Astrocyte of the cerebellum (primary cell): Measurements from ENCODE around the gene CALR3.
A peak's percentile ranks its signal among the peaks of the same experiment; 100 is the strongest.
"Not testable (repeated sequence)": the region's sequence is repeated elsewhere in the genome, so short reads cannot be mapped to it uniquely, and the experiment has no call there.

Experiments used
- DNase-seq: peaks from one replicate; pipeline ENCODE4 v3.0.0-alpha.2; 2011; ENCODE audit warnings: low read depth
- H3K4me3 ChIP-seq: 2 replicates; pipeline ENCODE4 v1.5.1; 2011; ENCODE audit warnings: mild to moderate bottlenecking, low read depth, low read length, moderate library complexity
- in situ Hi-C: cut with HindIII; loops from 2 replicates; pipeline ENCODE4 v1.10.0; 2017; ENCODE audit warnings: low sequenced_read_pairs
- TF ChIP-seq, protein P1 (sequence below): IDR thresholded peaks from 2 replicates; pipeline ENCODE4 v1.5.1; 2012; ENCODE audit warnings: low read length, low read depth, moderate library complexity, mild to moderate bottlenecking; ENCODE audit errors: missing control alignments

CALR3 gene

DNA sequence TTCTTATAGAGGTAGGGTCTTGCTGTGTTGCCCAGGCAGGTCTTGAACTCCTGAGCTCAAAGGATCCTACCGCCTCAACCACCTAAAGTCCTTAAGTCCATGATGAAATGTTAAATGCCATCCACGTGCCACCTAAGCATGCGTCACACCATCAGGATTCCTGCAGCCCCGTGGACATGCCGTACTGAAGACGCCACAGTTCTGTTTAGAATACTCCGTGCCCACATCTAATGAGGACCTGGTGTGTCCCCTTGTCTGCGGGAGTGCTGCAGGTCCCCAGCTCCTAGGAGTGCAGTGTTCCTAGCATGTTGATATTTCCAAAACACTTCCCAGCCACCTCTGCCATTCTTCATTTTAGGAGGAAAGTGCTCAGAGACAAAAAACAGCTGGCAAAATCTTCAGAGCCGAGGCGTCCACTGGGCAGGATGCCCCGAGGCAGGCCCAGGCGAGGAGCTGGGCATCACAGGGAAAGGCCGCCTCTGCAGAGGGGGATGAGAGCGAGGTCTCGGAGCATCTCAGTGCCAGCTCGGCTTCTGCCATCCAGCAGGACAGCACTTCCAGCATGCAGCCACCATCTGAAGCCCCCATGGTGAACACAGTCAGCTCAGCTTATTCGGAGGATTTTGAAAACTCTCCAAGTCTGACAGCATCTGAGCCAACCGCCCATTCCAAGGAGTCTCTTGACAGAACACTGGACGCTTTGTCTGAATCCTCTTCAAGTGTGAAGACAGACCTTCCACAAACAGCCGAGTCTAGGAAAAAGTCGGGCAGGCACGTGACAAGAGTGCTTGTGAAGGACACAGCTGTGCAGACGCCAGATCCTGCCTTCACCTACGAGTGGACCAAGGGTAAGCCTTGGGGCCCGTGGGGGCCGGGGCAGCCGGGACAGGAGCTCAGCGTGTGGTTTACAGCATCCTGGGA lies 13.4 kb upstream of the CALR3 start:
- TF ChIP-seq, protein P1, sequence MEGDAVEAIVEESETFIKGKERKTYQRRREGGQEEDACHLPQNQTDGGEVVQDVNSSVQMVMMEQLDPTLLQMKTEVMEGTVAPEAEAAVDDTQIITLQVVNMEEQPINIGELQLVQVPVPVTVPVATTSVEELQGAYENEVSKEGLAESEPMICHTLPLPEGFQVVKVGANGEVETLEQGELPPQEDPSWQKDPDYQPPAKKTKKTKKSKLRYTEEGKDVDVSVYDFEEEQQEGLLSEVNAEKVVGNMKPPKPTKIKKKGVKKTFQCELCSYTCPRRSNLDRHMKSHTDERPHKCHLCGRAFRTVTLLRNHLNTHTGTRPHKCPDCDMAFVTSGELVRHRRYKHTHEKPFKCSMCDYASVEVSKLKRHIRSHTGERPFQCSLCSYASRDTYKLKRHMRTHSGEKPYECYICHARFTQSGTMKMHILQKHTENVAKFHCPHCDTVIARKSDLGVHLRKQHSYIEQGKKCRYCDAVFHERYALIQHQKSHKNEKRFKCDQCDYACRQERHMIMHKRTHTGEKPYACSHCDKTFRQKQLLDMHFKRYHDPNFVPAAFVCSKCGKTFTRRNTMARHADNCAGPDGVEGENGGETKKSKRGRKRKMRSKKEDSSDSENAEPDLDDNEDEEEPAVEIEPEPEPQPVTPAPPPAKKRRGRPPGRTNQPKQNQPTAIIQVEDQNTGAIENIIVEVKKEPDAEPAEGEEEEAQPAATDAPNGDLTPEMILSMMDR: no peak
- DNase-seq: peak; percentile 26
- in situ Hi-C loops: no loop called here
- H3K4me3 ChIP-seq: no peak overlapping the region

DNA sequence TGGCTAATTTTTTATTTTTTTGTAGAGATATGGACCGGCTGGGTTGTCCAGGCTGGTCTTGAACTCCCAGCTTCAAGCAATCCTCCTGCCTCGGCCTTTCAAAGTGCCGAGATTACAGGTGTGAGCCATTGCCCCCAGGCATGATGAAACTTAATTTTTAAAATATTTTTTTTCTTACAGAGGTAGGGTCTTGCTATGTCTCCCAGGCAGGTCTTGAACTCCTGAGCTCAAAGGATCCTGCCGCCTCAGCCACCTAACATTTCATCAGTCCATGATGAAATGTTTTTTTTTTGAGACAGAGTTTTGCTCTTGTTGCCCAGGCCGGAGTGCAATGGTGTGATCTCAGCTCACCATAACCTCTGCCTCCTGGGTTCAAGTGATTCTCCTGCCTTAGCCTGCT lies 12.6 kb upstream of the CALR3 start:
- in situ Hi-C loops: no loop called here
- no peak overlapping the region for H3K4me3 ChIP-seq
- TF ChIP-seq, protein P1: no peak
- DNase-seq: no peak

DNA sequence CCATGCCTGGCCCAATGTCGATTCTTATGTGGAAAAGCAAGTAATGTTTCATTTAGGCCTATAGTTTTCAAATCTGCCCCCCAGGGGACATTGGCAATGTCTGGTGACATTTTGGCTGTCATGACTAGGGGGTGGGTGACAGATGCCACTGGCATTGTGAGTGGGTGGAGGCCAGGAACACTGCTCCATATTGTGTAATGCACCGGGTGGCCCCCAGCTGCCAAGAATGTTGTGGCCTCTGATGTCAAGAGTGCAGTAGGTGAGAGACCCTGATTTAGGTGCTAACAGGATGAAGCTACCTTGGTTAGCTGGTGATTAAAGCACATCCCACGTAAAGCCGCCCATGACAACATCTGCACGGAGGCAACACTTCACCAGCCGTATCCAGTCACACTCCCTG lies 11.0 kb upstream of the CALR3 start:
- no peak overlapping the region for H3K4me3 ChIP-seq
- in situ Hi-C loops: no loop called here
- TF ChIP-seq, protein P1: no peak
- DNase-seq: no peak

DNA sequence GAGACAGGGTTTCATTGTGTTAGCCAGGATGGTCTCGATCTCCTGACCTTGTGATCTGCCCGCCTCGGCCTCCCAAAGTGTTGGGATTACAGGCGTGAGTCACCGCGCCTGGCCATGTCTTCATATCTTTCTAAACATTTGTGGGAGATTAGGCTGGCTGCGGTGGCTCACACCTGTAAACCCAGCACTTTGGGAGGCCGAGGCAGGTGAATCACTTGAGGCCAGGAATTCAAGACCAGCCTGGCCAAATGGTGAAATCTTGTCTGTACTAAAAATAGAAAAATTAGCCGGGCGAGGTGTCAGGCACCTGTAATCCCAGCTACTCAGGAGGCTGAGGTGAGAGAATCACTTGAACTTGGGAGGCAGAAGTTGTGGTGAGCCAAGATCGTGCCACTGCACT lies 10.2 kb upstream of the CALR3 start:
- in situ Hi-C loops, DNase-seq, H3K4me3 ChIP-seq: not testable (repeated sequence)

DNA sequence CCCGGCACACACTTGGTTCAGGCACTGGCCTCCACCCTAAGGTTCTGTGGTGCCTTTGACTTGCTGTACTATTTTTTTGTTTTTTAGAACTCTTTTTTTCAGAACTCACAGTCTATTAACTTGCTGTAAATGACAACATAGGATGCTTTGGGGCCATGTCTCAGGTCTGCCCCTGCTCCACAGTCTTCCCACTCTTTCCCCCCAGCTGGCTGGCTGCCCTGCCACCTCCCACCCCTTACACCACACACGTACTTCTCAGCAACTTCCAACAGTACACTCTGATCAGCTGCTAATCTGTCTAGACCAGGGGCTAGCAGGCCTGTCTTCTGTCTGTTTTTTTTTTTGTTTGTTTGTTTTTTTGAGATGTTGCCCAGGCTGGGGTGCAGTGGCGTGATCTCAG lies 8.3 kb upstream of the CALR3 start:
- DNase-seq: no peak
- TF ChIP-seq, protein P1: no peak
- no peak overlapping the region for H3K4me3 ChIP-seq
- in situ Hi-C loops: no loop called here

DNA sequence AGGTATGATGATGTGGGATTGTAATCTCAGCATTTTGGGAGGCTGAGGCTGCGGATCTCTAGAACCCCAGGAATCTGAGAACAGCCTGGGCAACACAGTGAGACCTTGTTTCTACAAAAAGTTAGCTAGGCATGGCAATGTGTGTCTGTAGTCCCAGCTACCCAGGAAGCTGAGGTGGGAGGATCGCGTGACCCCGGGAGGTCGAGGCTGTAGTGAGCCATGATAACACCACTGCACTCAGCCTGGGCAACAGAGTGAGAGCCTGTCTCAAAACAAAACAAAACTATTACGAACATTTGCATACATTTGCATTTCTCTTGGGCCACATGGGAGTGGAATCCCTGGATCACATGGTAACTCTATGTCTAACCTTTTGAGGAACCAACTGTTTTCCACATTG lies 1.9 kb upstream of the CALR3 start:
- TF ChIP-seq, protein P1: no peak
- no peak for DNase-seq
- H3K4me3 ChIP-seq: no peak overlapping the region
- in situ Hi-C loops: no loop called here

DNA sequence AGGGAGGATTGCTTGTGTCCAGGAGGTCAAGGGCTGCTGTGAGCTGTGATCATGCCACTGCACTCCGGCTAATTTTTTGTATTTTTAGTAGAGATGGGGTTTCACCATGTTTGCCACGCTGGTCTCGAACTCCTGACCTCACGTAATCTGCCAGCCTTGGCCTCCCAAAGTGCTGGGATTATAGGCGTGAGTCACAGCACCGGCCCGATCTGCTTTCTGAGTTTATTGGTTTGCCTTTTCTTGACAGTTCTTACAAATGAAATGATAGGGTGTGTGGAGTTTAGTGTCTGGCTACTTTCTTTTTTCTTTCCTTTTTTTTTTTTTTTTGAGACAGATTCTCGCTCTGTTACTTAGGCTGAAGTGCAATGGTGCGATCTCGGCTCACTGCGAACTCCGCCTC lies 1.1 kb upstream of the CALR3 start:
- TF ChIP-seq, protein P1: no peak
- peak overlapping the region; percentile 77 for H3K4me3 ChIP-seq
- in situ Hi-C loops: no loop called here
- no peak for DNase-seq
